ENCODE results near the gene PIGQ.
A peak's percentile ranks its signal among the peaks of the same experiment; 100 is the strongest.

The PIGQ gene

GRCh38 chr16:567373-568256 is 2.2 kb upstream of the PIGQ start:
- peaks cover 0 to 50% (median 30%) of the 10 kb centered on the region in 4 donors for H3K4me1 ChIP-seq
- DNase-seq, result no peak
- H3K36me3 ChIP-seq, result peaks cover 0 to 7% (median 0%) of the 10 kb centered on the region in 3 donors
- H3K4me3 ChIP-seq, result peak overlapping the region; percentile 10 to 22
- peaks cover 0 to 32% of the 10 kb centered on the region in 2 donors for H3K27me3 ChIP-seq
- intact Hi-C loops (cut with DNase I; ENCODE audit: low total_unique reads), result no loop called here
- H3K27ac ChIP-seq, result no peak overlapping the region
- no peaks in the 10 kb centered on the region for H3K9me3 ChIP-seq
- TF ChIP-seq CTCF (IDR thresholded peaks at IDR 0.05), result no peak

GRCh38 chr16:568401-569258 is 1.1 kb upstream of the PIGQ start:
- DNase-seq, result no peak
- H3K27ac ChIP-seq, result peak overlapping the region in 1 of 2 donors; percentile 75
- no peaks in the 10 kb centered on the region for H3K9me3 ChIP-seq
- H3K36me3 ChIP-seq, result peaks cover 0 to 8% (median 0%) of the 10 kb centered on the region in 3 donors
- H3K27me3 ChIP-seq, result peaks cover 0 to 25% of the 10 kb centered on the region in 2 donors
- peaks cover 0 to 50% (median 30%) of the 10 kb centered on the region in 4 donors for H3K4me1 ChIP-seq
- H3K4me3 ChIP-seq, result peak overlapping the region; percentile 84 to 92
- TF ChIP-seq CTCF (IDR thresholded peaks at IDR 0.05), result no peak
- intact Hi-C loops (cut with DNase I; ENCODE audit: low total_unique reads), result no loop called here

GRCh38 chr16:572865-573650 is 3.3 kb downstream of the PIGQ start:
- no peak for DNase-seq
- H3K9me3 ChIP-seq, result no peaks in the 10 kb centered on the region
- H3K27me3 ChIP-seq, result no peaks in the 10 kb centered on the region
- H3K27ac ChIP-seq, result no peak overlapping the region
- peaks cover 0 to 30% (median 16%) of the 10 kb centered on the region in 4 donors for H3K4me1 ChIP-seq
- TF ChIP-seq CTCF (IDR thresholded peaks at IDR 0.05), result no peak
- H3K36me3 ChIP-seq, result peaks cover 14 to 43% (median 18%) of the 10 kb centered on the region in 3 donors
- no peak overlapping the region for H3K4me3 ChIP-seq
- intact Hi-C loops (cut with DNase I; ENCODE audit: low total_unique reads), result no loop called here

GRCh38 chr16:574021-574760 is 4.4 kb downstream of the PIGQ start:
- Histone ChIP-seq H3K4me3 (no peak overlapping the region), H3K27me3 (no peaks in the 10 kb centered on the region), H3K27ac (no peak overlapping the region), H3K36me3 (peaks cover 14 to 54% (median 18%) of the 10 kb centered on the region in 3 donors), H3K4me1 (peaks cover 0 to 19% (median 10%) of the 10 kb centered on the region in 4 donors), H3K9me3 (no peaks in the 10 kb centered on the region)
- intact Hi-C loops (cut with DNase I; ENCODE audit: low total_unique reads), result no loop called here
- no peak for DNase-seq
- no peak for TF ChIP-seq CTCF (IDR thresholded peaks at IDR 0.05)
